HS-27A (cell line): ENCODE data around the gene EIF4ENIF1.
"Not testable (repeated sequence)": the region's sequence is repeated elsewhere in the genome, so short reads cannot be mapped to it uniquely, and the experiment has no call there.

ENCODE experiments used
- DNase-seq: peaks from one replicate; pipeline ENCODE4 v3.0.0-alpha.2; 2012; ENCODE audit warnings: low read depth, missing footprints

Gene EIF4ENIF1

GRCh38 chr22:31491218-31491962, 1.7 kb upstream of the EIF4ENIF1 start:
- DNase-seq = no peak

- DNase-seq = no peak
Measured at GRCh38 chr22:31490496-31490925, 869 bp upstream of the EIF4ENIF1 start.

GRCh38 chr22:31488988-31489617, 539 bp downstream of the EIF4ENIF1 start:
- DNase-seq = no peak

- DNase-seq = no peak
Measured at GRCh38 chr22:31488346-31488883, 1.2 kb downstream of the EIF4ENIF1 start.

- DNase-seq = no peak
Measured at GRCh38 chr22:31486951-31487350, 2.7 kb downstream of the EIF4ENIF1 start.

- DNase-seq = not testable (repeated sequence)
Measured at GRCh38 chr22:31486369-31486768, 3.3 kb downstream of the EIF4ENIF1 start.

- DNase-seq = not testable (repeated sequence)
Measured at GRCh38 chr22:31482470-31482869, 7.2 kb downstream of the EIF4ENIF1 start.

GRCh38 chr22:31481129-31481528, 8.5 kb downstream of the EIF4ENIF1 start:
- no peak for DNase-seq

GRCh38 chr22:31477329-31477728, 12.3 kb downstream of the EIF4ENIF1 start:
- no peak for DNase-seq

GRCh38 chr22:31475800-31476199, 13.8 kb downstream of the EIF4ENIF1 start:
- DNase-seq = no peak

- no peak for DNase-seq
Measured at GRCh38 chr22:31474743-31475142, 14.9 kb downstream of the EIF4ENIF1 start.

- no peak for DNase-seq
Measured at GRCh38 chr22:31465307-31465706, 24.3 kb downstream of the EIF4ENIF1 start.

- DNase-seq = no peak
Measured at GRCh38 chr22:31461699-31462098, 27.9 kb downstream of the EIF4ENIF1 start.

GRCh38 chr22:31451709-31452571, 37.7 kb downstream of the EIF4ENIF1 start:
- peak; percentile 9 for DNase-seq

GRCh38 chr22:31449506-31449905, 40.1 kb downstream of the EIF4ENIF1 start:
- DNase-seq = no peak

GRCh38 chr22:31448382-31448781, 41.3 kb downstream of the EIF4ENIF1 start:
- no peak for DNase-seq

GRCh38 chr22:31447337-31447736, 42.3 kb downstream of the EIF4ENIF1 start:
- no peak for DNase-seq

- DNase-seq = no peak
Measured at GRCh38 chr22:31446767-31447166, 42.9 kb downstream of the EIF4ENIF1 start.

- no peak for DNase-seq
Measured at GRCh38 chr22:31446208-31446607, 43.4 kb downstream of the EIF4ENIF1 start.

- DNase-seq = no peak
Measured at GRCh38 chr22:31445642-31446041, 44.0 kb downstream of the EIF4ENIF1 start.

- DNase-seq = no peak
Measured at GRCh38 chr22:31443516-31443915, 46.1 kb downstream of the EIF4ENIF1 start.

- no peak for DNase-seq
Measured at GRCh38 chr22:31442768-31443489, 46.7 kb downstream of the EIF4ENIF1 start.
